ENCODE measurements around the gene RAP1GAP2.
"Not testable (repeated sequence)": the region's sequence is repeated elsewhere in the genome, so short reads cannot be mapped to it uniquely, and the experiment has no call there.

RAP1GAP2 gene

GRCh38 chr17:2814481-2815341 is 18.5 kb downstream of the RAP1GAP2 start:
- no peak for DNase-seq (ENCODE audit: low spot score)

DNA sequence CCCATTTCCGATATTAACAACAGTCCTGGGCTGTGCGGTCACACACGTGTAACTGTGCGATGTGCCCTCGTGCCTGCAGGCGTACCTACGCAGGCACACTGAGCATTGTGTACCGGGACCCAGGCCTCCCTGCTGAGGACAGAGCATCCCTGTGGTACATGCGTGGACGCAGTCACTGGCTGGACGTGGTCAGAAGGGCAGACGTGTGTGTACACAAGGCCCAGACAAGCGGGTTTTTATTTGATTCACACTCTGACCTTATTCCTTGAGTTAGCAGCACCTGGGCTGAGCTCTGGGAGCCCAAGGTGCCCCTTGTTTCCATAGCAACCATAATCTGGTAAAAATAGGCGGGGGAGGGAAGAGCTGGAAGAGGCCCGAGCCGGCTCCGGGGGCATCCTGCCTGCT is 19.5 kb downstream of the RAP1GAP2 start:
- no peak for DNase-seq (ENCODE audit: low spot score)

DNA sequence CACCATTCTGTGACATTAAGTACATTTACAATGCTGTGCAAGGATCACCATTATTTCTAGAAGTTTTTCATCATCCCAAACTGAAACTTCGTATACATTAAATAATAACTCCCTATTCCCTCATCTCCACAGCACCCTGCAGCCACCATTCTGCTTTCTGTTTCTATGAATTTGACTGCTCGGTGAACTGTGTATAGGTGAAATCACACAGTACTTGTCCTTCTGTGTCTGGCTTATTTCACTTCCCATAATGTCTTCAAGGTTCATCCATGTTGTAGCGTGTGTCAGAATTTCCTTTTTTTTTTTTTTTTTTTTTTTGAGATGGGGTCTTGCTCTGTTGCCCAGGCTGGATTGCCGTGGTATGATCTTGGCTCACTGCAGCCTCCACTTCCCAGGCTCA is 20.4 kb downstream of the RAP1GAP2 start:
- DNase-seq (ENCODE audit: low spot score): no peak

DNA sequence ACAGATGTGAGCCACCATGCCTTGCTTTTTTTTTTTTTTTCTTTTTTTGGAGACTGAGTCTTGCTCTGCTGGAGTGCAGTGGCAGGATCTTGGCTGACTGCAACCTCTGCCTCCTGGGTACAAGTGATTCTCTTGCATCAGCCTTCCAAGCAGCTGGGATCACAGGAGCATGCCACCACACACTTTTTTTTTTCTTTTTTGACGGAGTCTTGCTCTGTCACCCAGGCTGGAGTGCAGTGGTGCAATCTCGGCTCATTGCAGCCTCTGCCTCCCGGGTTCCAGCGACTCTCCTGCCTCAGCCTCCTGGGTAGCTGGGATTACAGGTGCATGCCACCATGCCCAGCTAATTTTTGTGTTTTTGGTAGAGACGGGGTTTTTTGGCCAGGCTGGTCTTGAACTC is 23.1 kb downstream of the RAP1GAP2 start:
- DNase-seq (ENCODE audit: low spot score): not testable (repeated sequence)

GRCh38 chr17:2819921-2820501 is 23.8 kb downstream of the RAP1GAP2 start:
- DNase-seq (ENCODE audit: low spot score): no peak

- no peak for DNase-seq (ENCODE audit: low spot score)
Measured at GRCh38 chr17:2821868-2822267, 25.6 kb downstream of the RAP1GAP2 start.

- no peak for DNase-seq (ENCODE audit: low spot score)
Measured at GRCh38 chr17:2822358-2822757, 26.1 kb downstream of the RAP1GAP2 start.

GRCh38 chr17:2825253-2825970 is 29.2 kb downstream of the RAP1GAP2 start:
- DNase-seq (ENCODE audit: low spot score): no peak

DNA sequence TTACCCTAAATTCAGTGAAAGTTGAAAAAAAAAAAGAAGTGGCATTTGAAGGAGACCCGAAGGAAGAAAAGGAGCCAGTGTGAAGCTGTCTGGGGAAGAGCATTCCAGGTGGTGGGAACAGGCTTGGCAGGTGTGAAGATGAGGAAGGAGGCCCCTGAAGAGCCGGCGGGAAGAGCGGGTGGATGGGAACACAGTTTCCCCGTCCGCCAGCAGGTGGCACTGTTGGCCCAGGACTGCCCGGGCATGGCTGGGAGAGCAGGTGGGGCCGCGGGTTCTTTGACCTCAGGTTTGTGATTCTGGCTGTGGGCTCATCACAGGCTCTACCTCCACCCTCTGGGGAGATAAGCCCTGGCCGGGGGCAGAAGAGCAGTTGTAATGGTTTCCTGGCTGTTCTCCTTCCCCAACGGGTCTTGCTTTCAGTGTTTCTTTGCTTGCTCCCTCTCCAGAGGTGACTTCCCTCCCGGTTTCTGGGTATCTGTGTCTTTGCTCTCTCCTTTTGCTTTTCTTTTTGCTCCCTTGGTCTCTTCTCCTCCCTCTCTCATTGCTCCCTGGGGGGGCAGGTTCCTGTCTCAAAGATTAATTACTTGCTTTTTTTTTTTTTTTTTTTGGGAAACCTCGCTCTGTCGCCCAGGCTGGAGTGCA is 32.3 kb downstream of the RAP1GAP2 start:
- peak; percentile 62 for DNase-seq (ENCODE audit: low spot score)

DNA sequence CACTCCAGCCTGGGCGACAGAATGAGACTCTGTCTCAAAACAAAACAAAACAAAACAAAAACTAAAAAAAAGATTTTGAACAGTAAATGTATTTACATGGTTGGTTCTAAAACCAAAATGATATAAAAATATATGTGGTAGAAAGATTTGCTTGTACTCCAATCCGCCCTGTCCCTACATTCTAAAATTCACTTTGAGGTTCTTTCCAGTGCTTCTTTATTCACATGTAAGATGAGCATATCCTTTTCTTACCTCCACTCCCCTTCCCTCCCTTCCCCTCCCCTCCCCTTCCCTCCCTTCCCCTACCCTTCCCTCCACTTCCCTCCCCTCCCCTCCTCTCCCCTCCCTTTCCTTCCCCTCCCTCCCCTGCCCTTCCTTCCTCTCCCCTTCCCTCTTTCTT is 34.4 kb downstream of the RAP1GAP2 start:
- no peak for DNase-seq (ENCODE audit: low spot score)

DNA sequence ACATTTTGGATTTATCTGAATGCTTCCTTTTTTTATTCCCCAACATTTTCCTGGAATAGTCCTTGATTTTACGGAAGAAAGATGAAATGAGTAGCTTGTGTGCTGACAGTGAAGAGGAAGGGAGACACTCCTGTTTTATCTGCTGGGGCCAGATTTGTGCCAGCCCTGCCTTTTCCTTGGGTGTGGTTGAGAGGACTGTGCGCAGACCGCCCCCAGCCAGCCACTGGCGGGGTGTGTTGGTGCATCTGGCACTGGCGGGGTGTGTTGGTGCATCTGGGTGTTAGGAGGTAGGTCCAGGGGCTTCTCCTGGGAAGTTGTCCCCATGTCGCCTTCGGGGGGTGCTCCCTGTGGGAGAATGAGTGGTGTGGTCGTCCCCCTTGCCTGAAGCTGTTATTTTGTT is 39.5 kb downstream of the RAP1GAP2 start:
- no peak for DNase-seq (ENCODE audit: low spot score)

GRCh38 chr17:2837147-2837561 is 40.9 kb downstream of the RAP1GAP2 start:
- DNase-seq (ENCODE audit: low spot score): no peak

DNA sequence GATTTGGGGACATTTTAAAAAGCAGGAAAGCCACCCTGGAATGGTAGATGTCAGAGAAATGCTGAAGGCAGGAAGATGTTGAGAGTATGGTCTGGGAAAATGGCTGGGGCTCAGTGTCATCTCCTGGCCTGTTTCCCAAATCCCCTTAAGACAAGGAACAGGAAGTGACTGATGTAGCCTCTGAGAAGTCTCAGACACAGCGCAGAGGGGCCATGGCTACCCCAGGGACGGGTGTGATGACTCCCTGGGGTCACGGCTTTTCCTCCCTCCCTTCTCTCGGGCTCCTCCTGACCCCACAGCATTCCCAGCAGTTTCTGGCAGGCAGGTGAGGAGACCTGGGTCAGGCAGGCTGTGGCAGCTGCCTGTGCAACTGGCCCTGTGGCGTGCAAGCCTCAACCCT is 45.4 kb downstream of the RAP1GAP2 start:
- no peak for DNase-seq (ENCODE audit: low spot score)

- DNase-seq (ENCODE audit: low spot score): no peak
Measured at GRCh38 chr17:2842464-2842863, 46.2 kb downstream of the RAP1GAP2 start.

DNA sequence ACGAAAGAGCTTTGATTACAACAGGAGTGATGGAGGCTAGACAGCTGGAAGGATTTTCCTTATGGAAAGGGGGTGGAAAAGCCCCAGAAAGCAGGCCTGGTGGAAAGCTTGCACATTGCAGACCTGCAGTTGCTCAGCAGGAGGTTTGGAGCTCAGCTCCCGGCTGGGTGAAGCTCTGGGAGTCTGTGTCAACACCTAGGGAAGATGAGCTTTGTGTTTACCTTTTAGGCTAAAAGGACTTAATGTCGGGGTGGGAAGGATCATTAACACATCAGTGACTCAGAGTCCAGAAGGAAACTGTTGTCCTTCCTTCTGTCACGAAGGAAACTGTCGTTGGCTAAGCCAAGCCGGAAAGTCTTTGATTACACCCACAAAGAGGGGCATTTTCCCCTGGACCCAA is 48.2 kb downstream of the RAP1GAP2 start:
- DNase-seq (ENCODE audit: low spot score): no peak

GRCh38 chr17:2847381-2848333 is 51.4 kb downstream of the RAP1GAP2 start:
- DNase-seq (ENCODE audit: low spot score): no peak

- DNase-seq (ENCODE audit: low spot score): no peak
Measured at GRCh38 chr17:2849327-2849670, 53.1 kb downstream of the RAP1GAP2 start.

DNA sequence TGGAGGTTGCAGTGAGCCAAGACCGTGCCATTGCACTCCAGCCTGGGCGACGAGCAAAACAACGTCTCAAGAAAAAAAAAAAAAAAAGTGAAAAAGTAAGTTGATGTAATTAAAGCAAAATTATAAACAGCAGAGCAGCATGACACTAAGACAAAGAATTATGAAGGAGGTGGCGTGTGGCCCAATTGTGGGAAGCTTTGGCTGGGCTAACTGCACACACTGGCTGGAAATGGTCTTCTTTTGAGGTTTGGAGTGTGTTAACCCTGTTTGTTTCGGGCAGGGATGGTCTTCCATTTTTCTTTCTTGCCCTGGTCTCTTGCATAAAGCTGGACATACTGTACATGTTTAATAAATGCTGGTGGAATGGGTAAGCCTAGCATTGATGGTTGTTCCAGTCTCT is 54.8 kb downstream of the RAP1GAP2 start:
- DNase-seq (ENCODE audit: low spot score): no peak

DNA sequence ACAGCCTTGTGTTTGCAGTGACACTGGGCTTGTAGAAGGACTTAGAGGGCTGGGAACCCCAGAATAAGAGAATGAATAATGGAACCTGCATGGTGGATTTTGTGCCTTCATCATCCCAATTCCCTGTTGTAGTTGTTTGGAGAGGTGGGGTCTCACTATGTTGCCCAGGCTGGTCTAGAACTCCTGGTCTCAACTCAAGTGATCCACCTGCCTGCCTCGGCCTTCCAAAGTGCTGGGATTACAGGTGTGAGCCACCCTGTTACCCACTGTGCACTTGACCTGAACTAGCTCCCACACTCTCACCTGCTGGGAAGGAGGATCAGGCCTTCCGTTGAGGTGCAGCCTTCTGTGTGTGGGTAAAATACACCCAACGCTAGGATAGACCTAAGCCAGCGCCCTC is 55.4 kb downstream of the RAP1GAP2 start:
- DNase-seq (ENCODE audit: low spot score): no peak

DNA sequence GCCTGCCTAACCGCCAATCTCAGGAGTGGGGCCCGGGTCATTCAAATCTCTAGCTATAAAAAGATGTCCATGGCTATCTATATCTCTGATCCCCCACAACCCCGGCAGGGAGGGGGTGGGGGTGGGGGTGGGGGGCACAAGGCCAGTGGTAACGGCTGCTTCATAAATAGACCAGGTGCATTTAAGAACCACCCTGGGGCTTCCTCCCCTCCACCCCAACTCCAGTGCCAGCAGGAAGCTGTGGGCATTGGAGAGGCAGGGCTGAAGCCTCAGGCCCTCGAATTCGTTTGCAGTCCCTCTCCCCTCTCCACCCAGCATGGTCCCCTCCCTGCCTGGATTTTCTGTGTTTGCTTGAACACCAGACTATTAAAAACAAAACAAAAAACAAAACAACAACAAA is 56.0 kb downstream of the RAP1GAP2 start:
- DNase-seq (ENCODE audit: low spot score): no peak

DNA sequence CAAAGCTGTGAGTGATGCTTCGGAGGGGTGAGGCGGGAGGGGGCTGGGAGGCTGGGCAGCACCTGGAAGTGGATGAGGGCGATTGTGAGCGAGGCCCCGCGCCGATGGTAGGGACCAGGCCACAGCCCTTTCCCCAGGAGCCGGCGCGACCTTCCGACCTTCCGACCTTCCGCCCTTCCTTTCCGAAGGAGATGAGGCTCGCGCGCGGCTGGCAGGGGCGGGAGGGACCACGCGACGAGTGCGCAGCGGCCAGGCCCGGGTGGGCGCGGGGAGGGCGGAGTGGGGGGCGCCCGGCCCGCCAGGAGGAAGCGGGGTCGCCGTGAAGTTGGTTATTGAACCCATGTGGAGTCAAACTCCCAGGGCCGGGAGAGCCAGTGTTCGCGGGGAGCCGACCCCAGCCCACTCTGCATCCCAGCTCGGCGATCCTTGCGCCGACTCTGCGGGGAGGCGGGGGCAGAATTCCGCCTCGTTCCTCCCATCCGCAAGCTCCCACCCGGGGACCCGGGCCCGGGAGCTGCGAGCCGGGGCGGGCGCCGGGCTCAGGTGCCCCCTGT is 56.6 kb downstream of the RAP1GAP2 start:
- DNase-seq (ENCODE audit: low spot score): no peak
